Measurements from ENCODE around the gene IFNGR2.
"Not testable (repeated sequence)": the region's sequence is repeated elsewhere in the genome, so short reads cannot be mapped to it uniquely, and the experiment has no call there.

The IFNGR2 gene

DNA sequence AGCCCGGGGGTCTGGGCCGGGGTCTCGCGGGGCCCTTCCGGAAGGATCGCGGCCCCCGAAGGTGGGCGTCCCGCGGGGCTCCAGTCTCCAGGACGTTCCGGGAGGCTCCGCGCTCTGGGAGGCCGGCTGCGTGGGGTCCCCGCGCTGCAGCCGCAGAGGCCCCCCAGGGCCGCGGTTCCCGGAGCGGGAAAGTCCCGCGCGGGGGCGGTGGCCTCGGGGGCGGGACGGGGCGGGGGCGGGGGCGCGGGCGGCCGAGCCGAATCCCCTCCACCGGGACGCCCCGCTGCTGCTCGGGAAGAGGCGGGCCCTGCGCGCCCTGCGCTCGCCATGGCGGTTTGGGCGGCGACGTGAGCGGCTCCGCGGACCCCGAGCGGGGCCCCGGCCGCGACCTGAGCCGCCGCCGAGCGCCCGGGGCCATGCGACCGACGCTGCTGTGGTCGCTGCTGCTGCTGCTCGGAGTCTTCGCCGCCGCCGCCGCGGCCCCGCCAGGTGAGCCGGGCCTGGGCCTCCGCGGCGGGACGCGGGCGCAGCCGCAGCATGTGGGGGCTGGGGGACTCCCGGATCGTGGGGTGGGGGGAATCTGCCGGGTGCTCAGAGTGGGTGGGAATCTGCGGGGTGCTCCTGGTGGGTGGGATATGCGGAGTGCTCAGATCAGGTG lies at the start of gene IFNGR2:
IFNGR2 (plus strand) TSS at position 286 of the 658 bp plus-strand sequence; CDS start at position 417, 131 bp downstream.
- DNase-seq (ENCODE audit: low read depth in 2 of 2): no peak

DNA sequence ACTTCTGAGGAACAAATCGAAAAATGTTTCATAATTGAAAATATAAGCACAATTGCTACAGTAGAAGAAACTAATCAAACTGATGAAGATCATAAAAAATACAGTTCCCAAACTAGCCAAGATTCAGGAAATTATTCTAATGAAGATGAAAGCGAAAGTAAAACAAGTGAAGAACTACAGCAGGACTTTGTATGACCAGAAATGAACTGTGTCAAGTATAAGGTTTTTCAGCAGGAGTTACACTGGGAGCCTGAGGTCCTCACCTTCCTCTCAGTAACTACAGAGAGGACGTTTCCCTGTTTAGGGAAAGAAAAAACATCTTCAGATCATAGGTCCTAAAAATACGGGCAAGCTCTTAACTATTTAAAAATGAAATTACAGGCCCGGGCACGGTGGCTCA lies 47.9 kb upstream of the IFNGR2 start:
- no peak for DNase-seq (ENCODE audit: low read depth in 2 of 2)

DNA sequence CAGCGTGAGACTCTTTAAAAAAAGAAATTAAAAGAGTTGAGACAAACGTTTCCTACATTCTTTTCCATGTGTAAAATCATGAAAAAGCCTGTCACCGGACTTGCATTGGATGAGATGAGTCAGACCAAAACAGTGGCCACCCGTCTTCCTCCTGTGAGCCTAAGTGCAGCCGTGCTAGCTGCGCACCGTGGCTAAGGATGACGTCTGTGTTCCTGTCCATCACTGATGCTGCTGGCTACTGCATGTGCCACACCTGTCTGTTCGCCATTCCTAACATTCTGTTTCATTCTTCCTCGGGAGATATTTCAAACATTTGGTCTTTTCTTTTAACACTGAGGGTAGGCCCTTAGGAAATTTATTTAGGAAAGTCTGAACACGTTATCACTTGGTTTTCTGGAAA lies 47.2 kb upstream of the IFNGR2 start:
- DNase-seq (ENCODE audit: low read depth in 2 of 2): no peak

- DNase-seq (ENCODE audit: low read depth in 2 of 2): no peak
These were observed 46.0 kb upstream of the IFNGR2 start for GRCh38 chr21:33357177-33357576.

DNA sequence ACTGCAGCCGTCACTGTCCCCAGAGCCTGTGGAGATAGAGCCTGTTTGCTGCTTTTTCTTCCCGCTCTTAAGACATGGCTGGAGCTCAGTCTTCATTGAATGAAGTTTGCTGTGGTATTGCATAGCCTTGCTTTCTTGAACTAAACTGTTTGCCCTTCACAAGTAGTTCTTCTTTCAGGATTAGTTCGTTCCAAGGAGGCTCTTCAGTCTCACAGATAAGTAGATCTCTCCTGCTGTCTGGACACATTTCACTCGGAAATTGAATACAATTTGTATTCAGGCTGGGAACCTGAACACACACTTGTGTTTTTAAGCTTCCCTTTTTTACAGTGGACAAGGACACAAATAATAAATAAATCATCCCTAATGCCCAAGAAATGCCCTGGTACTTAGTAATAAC lies 43.8 kb upstream of the IFNGR2 start:
- no peak for DNase-seq (ENCODE audit: low read depth in 2 of 2)

DNA sequence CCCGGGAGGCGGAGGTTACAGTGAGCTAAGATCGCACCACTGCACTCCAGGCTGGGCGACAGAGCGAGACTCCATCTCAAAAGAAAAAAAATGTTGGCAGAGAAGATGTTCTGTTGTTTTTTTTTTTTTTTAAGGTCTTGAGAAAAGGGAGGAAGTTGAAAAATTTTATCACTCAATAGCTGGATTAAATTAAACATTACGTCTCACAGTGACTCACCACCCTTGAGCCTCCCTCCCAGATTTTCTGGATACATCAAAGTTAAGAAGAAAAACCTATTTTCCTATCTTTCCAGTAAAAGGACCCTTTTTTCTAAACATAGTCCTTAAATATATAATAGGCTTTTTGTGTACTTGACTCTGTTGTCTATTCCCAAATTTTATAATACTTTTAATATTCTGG lies 42.9 kb upstream of the IFNGR2 start:
- no peak for DNase-seq (ENCODE audit: low read depth in 2 of 2)

- peak; percentile 83 to 92 for DNase-seq (ENCODE audit: low read depth in 2 of 2)
These were observed 42.2 kb upstream of the IFNGR2 start for GRCh38 chr21:33360881-33361602.

- peak in 1 of 2 donors; percentile 17 for DNase-seq (ENCODE audit: low read depth in 2 of 2)
These were observed 41.1 kb upstream of the IFNGR2 start for GRCh38 chr21:33362044-33362555.

DNA sequence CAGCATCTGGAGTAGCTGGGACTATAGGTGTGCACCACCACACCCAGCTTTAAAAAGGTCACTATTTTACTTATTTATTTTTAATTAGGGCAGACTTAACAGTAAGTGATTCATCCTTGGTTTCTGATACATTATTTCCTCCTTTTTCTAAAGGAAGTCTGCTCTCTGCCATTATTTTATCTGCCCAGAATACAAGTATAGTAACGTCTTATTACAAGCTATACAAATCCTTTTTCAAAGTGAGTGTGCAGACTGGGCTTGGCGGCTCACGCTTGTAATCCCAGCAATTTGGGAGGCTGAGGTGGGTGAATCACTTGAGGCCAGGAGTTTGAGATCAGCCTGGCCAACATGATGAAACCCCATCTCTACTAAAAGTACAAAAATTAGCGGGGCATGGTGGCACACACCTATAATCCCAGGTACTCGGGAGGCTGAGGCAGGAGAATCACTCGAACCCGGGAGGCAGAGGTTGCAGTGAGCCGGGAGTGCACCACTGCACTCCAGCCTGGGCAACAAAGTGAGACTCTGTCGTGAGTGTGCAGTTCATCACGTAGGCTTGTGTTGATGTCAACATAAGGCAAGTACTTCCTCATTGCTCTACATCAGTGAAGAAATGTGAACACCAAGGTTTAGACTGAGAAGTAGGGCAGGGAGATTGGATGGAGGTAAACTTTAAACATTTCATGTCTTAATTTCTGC lies 39.2 kb upstream of the IFNGR2 start:
- DNase-seq (ENCODE audit: low read depth in 2 of 2): not testable (repeated sequence)

GRCh38 chr21:33364830-33365229 lies 38.4 kb upstream of the IFNGR2 start:
- DNase-seq (ENCODE audit: low read depth in 2 of 2): no peak

DNA sequence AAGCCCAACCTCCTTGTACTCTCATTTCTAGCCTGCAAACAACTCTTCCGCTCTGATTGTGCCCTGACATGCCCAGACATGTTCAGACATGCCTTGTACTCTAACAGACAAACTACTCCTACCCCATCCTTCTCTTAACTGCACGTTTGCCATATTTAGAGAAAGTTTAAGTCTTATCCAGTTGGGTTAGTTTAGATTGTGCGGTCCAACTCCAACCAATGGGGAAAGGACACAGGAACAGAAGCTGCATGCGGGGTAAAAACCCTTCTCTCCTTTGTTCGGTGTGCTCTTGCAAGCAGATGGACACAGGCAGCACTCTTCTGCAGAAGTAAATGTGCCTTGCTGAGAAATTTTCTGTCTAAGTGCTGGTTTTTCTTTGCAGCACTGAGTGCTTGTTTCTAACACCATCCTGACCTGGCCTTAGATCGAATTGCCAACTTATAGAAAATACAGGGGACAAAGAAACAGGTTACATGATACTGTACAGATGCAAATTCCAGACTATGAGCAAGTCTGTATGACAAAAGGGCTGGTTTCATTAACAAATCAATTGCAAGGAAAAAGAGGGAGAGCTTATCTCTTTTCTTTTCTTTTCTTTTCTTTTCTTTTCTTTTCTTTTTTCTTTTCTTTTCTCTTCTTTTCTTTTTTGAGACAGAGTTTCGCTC lies 35.8 kb upstream of the IFNGR2 start:
- no peak for DNase-seq (ENCODE audit: low read depth in 2 of 2)

- no peak for DNase-seq (ENCODE audit: low read depth in 2 of 2)
These were observed 35.1 kb upstream of the IFNGR2 start for GRCh38 chr21:33368124-33368523.

DNA sequence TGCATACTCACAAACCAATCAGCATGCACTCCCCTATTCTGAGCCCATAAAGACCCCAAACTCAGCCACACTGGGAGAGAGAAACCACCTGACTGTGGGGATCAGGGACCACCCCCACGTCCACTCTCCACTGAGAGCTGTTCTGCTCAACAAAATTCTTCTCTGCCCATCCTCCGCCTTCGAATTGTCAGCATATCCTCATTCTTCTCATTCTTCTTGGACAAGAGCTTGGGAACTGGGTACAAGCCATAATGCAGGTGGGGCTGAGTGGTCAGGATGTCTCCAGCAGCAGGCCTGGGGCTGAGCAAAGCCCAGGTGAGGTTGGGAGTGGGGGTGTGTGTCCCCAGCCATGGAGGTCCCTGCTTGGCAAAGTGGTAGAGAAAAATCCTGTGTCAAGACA lies 34.6 kb upstream of the IFNGR2 start:
- DNase-seq (ENCODE audit: low read depth in 2 of 2): no peak

GRCh38 chr21:33369586-33369985 lies 33.6 kb upstream of the IFNGR2 start:
- DNase-seq (ENCODE audit: low read depth in 2 of 2): no peak

- DNase-seq (ENCODE audit: low read depth in 2 of 2): no peak
These were observed 32.9 kb upstream of the IFNGR2 start for GRCh38 chr21:33370305-33370704.

DNA sequence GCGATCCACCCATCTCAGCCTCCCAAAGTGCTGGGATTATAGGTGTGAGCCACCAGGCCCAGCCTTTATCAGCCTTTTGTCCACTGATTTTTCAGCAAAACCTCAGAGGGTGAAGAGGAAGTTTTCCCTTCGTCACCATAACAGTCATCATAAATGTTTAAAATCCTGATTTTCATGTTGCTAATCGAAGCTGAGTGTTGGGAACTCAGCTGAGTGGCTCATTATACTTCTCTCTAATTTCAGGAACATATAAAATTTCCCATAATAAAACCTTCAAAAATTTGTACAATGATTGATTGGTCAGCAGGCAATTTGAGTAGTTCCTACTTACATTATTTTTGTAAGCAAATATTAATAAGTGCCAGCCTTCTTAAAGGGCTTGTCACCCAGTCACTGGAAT lies 31.8 kb upstream of the IFNGR2 start:
- DNase-seq (ENCODE audit: low read depth in 2 of 2): no peak

DNA sequence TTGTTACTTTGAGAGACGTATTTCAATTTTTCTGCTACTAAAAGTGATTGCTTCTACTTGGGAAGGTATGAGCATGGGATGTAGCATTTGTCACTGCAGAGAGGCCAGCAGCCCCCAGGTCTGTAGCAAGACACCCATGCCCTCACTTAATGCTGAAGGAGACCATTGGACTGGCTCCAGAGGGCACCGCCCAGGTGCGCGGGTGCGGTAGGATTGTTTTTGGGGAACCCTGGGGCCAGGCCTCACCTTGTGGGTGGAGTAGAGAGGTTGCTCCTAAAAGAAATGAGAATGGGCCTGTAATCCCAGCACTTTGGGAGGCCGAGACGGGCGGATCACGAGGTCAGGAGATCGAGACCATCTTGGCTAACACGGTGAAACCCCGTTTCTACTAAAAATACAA lies 30.6 kb upstream of the IFNGR2 start:
- no peak for DNase-seq (ENCODE audit: low read depth in 2 of 2)

GRCh38 chr21:33373451-33373850 lies 29.8 kb upstream of the IFNGR2 start:
- no peak for DNase-seq (ENCODE audit: low read depth in 2 of 2)

- DNase-seq (ENCODE audit: low read depth in 2 of 2): no peak
These were observed 29.1 kb upstream of the IFNGR2 start for GRCh38 chr21:33374080-33374449.

GRCh38 chr21:33374450-33375096 lies 28.6 kb upstream of the IFNGR2 start:
- DNase-seq (ENCODE audit: low read depth in 2 of 2): no peak

DNA sequence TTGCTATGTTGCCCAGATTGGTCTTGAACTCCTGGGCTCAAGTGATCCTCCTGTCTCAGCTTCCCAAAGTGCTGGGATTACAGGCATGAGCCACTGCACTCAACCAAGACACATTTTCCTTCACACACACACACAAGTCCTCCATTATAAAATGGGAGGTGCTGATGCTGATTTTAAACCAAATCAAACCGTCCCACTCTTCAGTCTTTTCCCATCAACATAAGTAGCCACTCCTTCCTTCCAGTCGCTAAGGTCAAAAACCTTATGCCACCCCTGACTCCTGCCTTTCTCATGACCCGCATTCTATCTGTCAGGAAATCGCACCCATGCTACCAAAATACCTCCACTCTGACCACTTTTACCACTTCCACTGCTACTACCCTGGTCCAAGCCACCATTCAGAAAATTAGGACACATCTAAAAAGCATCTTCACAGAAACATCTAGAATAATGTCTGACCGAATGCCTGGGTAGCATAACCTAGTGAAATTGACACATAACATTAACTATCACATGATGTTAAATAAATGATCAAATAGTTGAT lies 28.0 kb upstream of the IFNGR2 start:
- no peak for DNase-seq (ENCODE audit: low read depth in 2 of 2)

Measured in activated CD4-positive, alpha-beta T cell treated with anti-CD3 and anti-CD28 coated beads for 24 hours (primary cell).